ENCODE measurements around the gene ECM1.

- TF ChIP-seq CTCF (IDR thresholded peaks at IDR 0.05), result no peak
- TF ChIP-seq ZFX (IDR thresholded peaks at IDR 0.05; ENCODE audit: borderline replicate concordance), result no peak
These were observed 47.5 kb downstream of the ECM1 start for GRCh38 chr1:150555198-150555970.

Measured in 22Rv1 (cell line).